Coronary artery (tissue), 2 donors: ENCODE results near the gene LSAMP.
"Not testable (repeated sequence)": the region's sequence is repeated elsewhere in the genome, so short reads cannot be mapped to it uniquely, and the experiment has no call there.

Source experiments
- DNase-seq: peaks from one replicate; pipeline ENCODE4 v3.0.0-alpha.2; 2017; ENCODE audit warnings: low spot score
- H3K27ac ChIP-seq, 2 donors: fragments of 200-600 bp; sonication (generic); one replicate each; pipeline ENCODE4 v1.5.1; 2016 to 2019
- H3K4me3 ChIP-seq: fragments of 200-600 bp; sonication (generic); 2 replicates; pipeline ENCODE4 v1.5.1; 2016; ENCODE audit warnings: mild to moderate bottlenecking, moderate library complexity
- CTCF ChIP-seq: fragments of 200-600 bp; sonication (generic); IDR thresholded peaks from one replicate; pipeline ENCODE4 v1.5.1; 2019; ENCODE audit warnings: antibody characterized with exemption

Gene LSAMP

GRCh38 chr3:116083683-116084082 lies 361.6 kb downstream of the LSAMP start:
- DNase-seq = no peak
- no peak for TF ChIP-seq CTCF
- Histone ChIP-seq H3K27ac (no peak overlapping the region), H3K4me3 (no peak overlapping the region)

- DNase-seq = no peak
- TF ChIP-seq CTCF = no peak
- no peak overlapping the region for H3K4me3 ChIP-seq
- H3K27ac ChIP-seq = no peak overlapping the region
Observed at GRCh38 chr3:116078561-116078960, 366.7 kb downstream of the LSAMP start.

GRCh38 chr3:116077557-116077956 lies 367.7 kb downstream of the LSAMP start:
- no peak overlapping the region for H3K4me3 ChIP-seq
- no peak for DNase-seq
- no peak overlapping the region for H3K27ac ChIP-seq
- no peak for TF ChIP-seq CTCF

- TF ChIP-seq CTCF = no peak
- Histone ChIP-seq H3K27ac (no peak overlapping the region), H3K4me3 (no peak overlapping the region)
- DNase-seq = no peak
Observed at GRCh38 chr3:116077059-116077458, 368.2 kb downstream of the LSAMP start.

- DNase-seq, H3K27ac ChIP-seq, H3K4me3 ChIP-seq: not testable (repeated sequence)
Observed at GRCh38 chr3:116070516-116071278, 374.6 kb downstream of the LSAMP start.

- H3K4me3 ChIP-seq = no peak overlapping the region
- no peak for TF ChIP-seq CTCF
- no peak for DNase-seq
- H3K27ac ChIP-seq = no peak overlapping the region
Observed at GRCh38 chr3:116070061-116070460, 375.2 kb downstream of the LSAMP start.

GRCh38 chr3:116069024-116069423 lies 376.3 kb downstream of the LSAMP start:
- DNase-seq = no peak
- no peak for TF ChIP-seq CTCF
- Histone ChIP-seq H3K4me3 (no peak overlapping the region), H3K27ac (no peak overlapping the region)
